WI38 (cell line): ENCODE data around the gene LRRFIP1.

Experiments
- H3K4me3 ChIP-seq: 2 replicates; pipeline ENCODE4 v1.5.1; 2011; ENCODE audit warnings: low read depth, mild to moderate bottlenecking, control low read depth, low read length
- TF ChIP-seq, protein P1 (sequence below): IDR thresholded peaks from 2 replicates; pipeline ENCODE4 v1.5.1; 2012; ENCODE audit warnings: low read depth, mild to moderate bottlenecking, control low read depth, low read length

Gene LRRFIP1

DNA sequence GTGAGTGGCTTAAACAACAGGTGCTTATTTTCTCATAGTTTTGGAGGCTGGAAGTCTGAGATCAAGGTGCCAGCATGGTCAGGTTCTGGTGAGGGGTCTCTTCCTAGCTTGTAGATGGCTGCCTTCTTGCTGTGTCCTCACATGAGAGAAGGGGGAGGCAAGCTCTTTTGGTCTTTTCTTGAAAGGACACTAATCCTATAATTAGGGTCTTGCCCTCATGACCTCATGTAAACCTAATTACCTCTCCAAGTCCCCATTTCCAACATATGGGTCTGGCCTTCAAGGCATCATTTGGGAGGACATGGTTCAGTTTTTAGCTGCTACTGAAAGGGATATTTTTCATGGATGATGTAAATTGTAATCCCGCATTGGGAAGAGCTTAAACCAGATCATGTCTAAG is 189.1 kb downstream of the LRRFIP1 start:
- H3K4me3 ChIP-seq, result no peak overlapping the region
- TF ChIP-seq, protein P1, sequence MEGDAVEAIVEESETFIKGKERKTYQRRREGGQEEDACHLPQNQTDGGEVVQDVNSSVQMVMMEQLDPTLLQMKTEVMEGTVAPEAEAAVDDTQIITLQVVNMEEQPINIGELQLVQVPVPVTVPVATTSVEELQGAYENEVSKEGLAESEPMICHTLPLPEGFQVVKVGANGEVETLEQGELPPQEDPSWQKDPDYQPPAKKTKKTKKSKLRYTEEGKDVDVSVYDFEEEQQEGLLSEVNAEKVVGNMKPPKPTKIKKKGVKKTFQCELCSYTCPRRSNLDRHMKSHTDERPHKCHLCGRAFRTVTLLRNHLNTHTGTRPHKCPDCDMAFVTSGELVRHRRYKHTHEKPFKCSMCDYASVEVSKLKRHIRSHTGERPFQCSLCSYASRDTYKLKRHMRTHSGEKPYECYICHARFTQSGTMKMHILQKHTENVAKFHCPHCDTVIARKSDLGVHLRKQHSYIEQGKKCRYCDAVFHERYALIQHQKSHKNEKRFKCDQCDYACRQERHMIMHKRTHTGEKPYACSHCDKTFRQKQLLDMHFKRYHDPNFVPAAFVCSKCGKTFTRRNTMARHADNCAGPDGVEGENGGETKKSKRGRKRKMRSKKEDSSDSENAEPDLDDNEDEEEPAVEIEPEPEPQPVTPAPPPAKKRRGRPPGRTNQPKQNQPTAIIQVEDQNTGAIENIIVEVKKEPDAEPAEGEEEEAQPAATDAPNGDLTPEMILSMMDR, result no peak

DNA sequence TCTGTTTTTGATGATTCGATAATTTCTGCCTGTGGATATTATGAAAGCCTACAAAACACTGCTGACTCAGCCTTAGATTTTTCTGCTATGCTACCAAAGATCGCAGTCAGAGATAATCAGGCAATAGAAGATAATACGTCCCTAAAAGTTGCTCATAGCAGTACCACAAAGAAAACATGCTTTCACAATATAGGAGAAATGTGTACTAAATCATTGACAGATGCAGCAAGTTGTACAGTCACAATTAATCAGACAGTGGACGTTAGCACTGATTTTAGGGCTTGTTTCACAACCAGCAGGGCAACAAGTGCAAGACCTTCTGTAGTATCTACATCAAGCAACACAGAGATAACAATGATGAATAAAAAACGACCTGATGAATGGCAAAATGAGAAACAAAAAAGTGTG is 190.7 kb downstream of the LRRFIP1 start:
- no peak overlapping the region for H3K4me3 ChIP-seq
- TF ChIP-seq, protein P1, result no peak

DNA sequence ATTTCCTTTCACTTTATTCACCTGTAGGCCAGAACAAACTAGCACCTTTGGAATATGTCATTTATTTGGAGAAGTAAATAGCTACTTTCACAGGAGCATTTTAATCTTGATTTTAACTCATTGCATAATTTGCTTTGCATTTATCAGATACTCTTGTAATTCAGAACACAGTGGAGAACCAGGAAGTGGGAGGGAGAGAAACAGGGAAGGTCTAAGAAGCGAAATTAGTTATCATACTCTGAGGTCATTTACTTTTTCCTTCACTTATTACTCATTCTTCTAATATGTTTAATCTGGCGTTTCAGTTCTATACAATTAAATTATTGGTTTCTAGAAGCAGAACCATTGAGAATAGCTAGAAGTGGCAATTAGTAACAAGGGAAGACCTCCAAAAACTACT is 191.8 kb downstream of the LRRFIP1 start:
- TF ChIP-seq, protein P1, result no peak
- H3K4me3 ChIP-seq, result no peak overlapping the region

DNA sequence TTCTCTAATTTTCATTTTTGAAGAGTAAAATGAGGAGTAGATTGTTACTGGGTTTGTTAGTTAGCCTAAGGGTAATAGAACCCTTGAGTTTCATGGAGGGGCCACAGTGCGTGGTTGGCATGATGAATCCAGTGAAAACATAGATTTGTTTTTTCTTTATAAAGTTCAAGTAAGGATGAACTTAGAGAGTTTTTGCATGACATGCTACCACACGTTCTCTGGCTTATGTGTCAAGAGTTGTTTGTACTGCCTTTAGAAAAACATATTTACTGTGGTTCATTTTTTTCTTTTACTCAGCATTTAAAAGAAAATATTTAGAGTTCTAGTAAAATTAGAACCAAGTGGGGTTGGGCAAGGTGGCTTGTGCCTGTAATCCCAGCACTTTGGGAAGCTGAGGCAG is 193.0 kb downstream of the LRRFIP1 start:
- TF ChIP-seq, protein P1, result no peak
- H3K4me3 ChIP-seq, result no peak overlapping the region

- TF ChIP-seq, protein P1, result no peak
- no peak overlapping the region for H3K4me3 ChIP-seq
Measured at GRCh38 chr2:237823544-237823943, 196.2 kb downstream of the LRRFIP1 start.

GRCh38 chr2:237824085-237824484 is 196.7 kb downstream of the LRRFIP1 start:
- H3K4me3 ChIP-seq, result no peak overlapping the region
- TF ChIP-seq, protein P1, result no peak

DNA sequence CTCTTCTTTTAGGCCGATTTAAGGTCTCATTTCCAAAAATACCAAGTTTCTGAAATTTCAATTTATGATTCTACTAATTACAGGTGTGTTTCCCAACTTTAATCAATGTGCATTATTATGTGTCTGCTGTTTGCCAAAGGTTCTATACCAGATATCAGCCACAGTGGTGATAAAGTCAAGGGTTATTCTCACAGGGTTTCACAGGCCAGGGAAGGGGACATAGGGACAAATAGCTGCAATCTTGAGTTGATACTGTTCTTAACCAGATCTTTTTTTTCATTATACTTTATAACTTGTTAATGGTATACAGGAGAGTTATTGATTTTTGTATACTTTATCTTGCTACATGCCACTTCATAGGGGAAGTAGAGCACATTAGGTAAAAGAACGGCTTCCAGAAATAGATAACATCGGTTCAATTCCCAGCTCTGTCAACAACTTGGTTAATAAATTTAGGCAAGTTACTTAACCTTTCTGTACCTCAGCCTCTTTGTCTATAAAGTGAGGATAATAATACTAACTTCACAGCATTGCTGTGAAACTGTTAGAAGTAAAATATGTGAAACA is 200.1 kb downstream of the LRRFIP1 start:
- TF ChIP-seq, protein P1, result no peak
- H3K4me3 ChIP-seq, result no peak overlapping the region
